OCI-LY3 (cell line): ENCODE results near the gene CNNM1.

Experiments used
- H2AFZ ChIP-seq: fragments of 200-600, 300-600 bp; shearing (Covaris generic); 2 replicates; pipeline ENCODE4 v1.6.0; 2014; ENCODE audit warnings: antibody characterized with exemption, low read depth, low read length
- H3K27ac ChIP-seq: fragments of 200-600, 300-600 bp; sonication (generic); 2 replicates; pipeline ENCODE4 v1.5.1; 2014; ENCODE audit warnings: mild to moderate bottlenecking, low read length, moderate library complexity, mixed read lengths
- H3K27me3 ChIP-seq: fragments of 200-600, 300-600 bp; sonication (generic); 2 replicates; pipeline ENCODE4 v1.6.1; 2014; ENCODE audit warnings: low read depth, low read length, mixed read lengths
- H3K36me3 ChIP-seq: fragments of 200-600, 300-600 bp; sonication (generic); replicated peaks from 2 replicates; pipeline ENCODE3; 2014; ENCODE audit warnings: low read depth, low read length, mixed read lengths
- H3K4me1 ChIP-seq: fragments of 300-600, 200-600 bp; sonication (generic); 2 replicates; pipeline ENCODE4 v1.6.1; 2014; ENCODE audit warnings: low read length, mixed read lengths
- H3K4me2 ChIP-seq: fragments of 200-600, 300-600 bp; sonication (generic); 2 replicates; pipeline ENCODE4 v1.6.1; 2014; ENCODE audit warnings: low read length, mixed read lengths
- H3K4me3 ChIP-seq: fragments of 300-600, 200-600 bp; sonication (generic); 2 replicates; pipeline ENCODE4 v1.5.1; 2014; ENCODE audit warnings: antibody characterized with exemption, mild to moderate bottlenecking, low read length, moderate library complexity
- H3K79me2 ChIP-seq: fragments of 300-600, 200-600 bp; shearing (Covaris generic); 2 replicates; pipeline ENCODE4 v1.6.1; 2014; ENCODE audit warnings: mild to moderate bottlenecking, low read length, mixed read lengths
- H3K9ac ChIP-seq: fragments of 300-600, 200-600 bp; shearing (Covaris generic); 2 replicates; pipeline ENCODE4 v1.6.0; 2014; ENCODE audit warnings: mild to moderate bottlenecking, low read length, moderate library complexity
- H3K9me3 ChIP-seq: fragments of 200-600, 300-600 bp; shearing (Covaris generic); 2 replicates; pipeline ENCODE4 v1.6.1; 2014; ENCODE audit warnings: low read length, mixed read lengths; ENCODE audit not compliant: insufficient read depth
- H4K20me1 ChIP-seq: fragments of 200-600, 300-600 bp; sonication (generic); 2 replicates; pipeline ENCODE4 v1.6.1; 2016; ENCODE audit warnings: low read length, mixed read lengths; ENCODE audit not compliant: insufficient read depth
- CTCF ChIP-seq: fragments of 200-600, 300-600 bp; sonication (generic); IDR thresholded peaks from 2 replicates; pipeline ENCODE4 v1.5.1; 2014; ENCODE audit warnings: antibody characterized with exemption, low read length, low read depth
- EZH2phosphoT487 ChIP-seq: fragments of 200-600 bp; shearing (Covaris generic); IDR thresholded peaks from 2 replicates; pipeline ENCODE4 v1.6.1; 2018; ENCODE audit warnings: antibody characterized with exemption, mixed run types, low read depth

The CNNM1 gene

GRCh38 chr10:99425204-99425603 lies 96.0 kb downstream of the CNNM1 start:
- no peaks in the 10 kb centered on the region for H3K9me3 ChIP-seq
- H3K4me3 ChIP-seq, result no peak overlapping the region
- no peak overlapping the region for H3K4me2 ChIP-seq
- no peak overlapping the region for H3K9ac ChIP-seq
- peaks cover 6% of the 10 kb centered on the region for H3K4me1 ChIP-seq
- no peaks in the 10 kb centered on the region for H3K27me3 ChIP-seq
- no peaks in the 10 kb centered on the region for H4K20me1 ChIP-seq
- H3K79me2 ChIP-seq, result peaks cover 8% of the 10 kb centered on the region
- TF ChIP-seq CTCF (no peak), EZH2phosphoT487 (no peak)
- no peaks in the 10 kb centered on the region for H3K36me3 ChIP-seq
- H2AFZ ChIP-seq, result no peak overlapping the region
- H3K27ac ChIP-seq, result no peak overlapping the region

- Histone ChIP-seq H3K4me1 (peaks cover 9% of the 10 kb centered on the region), H3K27ac (no peak overlapping the region), H3K9me3 (no peaks in the 10 kb centered on the region), H3K9ac (no peak overlapping the region), H3K27me3 (no peaks in the 10 kb centered on the region), H3K4me3 (no peak overlapping the region), H3K36me3 (no peaks in the 10 kb centered on the region), H4K20me1 (no peaks in the 10 kb centered on the region), H2AFZ (no peak overlapping the region), H3K79me2 (peaks cover 16% of the 10 kb centered on the region), H3K4me2 (no peak overlapping the region)
- TF ChIP-seq CTCF, result no peak
- TF ChIP-seq EZH2phosphoT487, result no peak
Observed at GRCh38 chr10:99426689-99427088, 97.5 kb downstream of the CNNM1 start.

GRCh38 chr10:99427566-99428190 lies 98.5 kb downstream of the CNNM1 start:
- peaks cover 12% of the 10 kb centered on the region for H3K4me1 ChIP-seq
- H3K36me3 ChIP-seq, result no peaks in the 10 kb centered on the region
- peaks cover 16% of the 10 kb centered on the region for H3K79me2 ChIP-seq
- H3K9ac ChIP-seq, result no peak overlapping the region
- no peaks in the 10 kb centered on the region for H3K27me3 ChIP-seq
- TF ChIP-seq EZH2phosphoT487 (no peak), CTCF (no peak)
- H3K9me3 ChIP-seq, result no peaks in the 10 kb centered on the region
- H2AFZ ChIP-seq, result no peak overlapping the region
- H3K4me3 ChIP-seq, result no peak overlapping the region
- no peaks in the 10 kb centered on the region for H4K20me1 ChIP-seq
- H3K27ac ChIP-seq, result no peak overlapping the region
- no peak overlapping the region for H3K4me2 ChIP-seq

GRCh38 chr10:99429517-99430095 lies 100.5 kb downstream of the CNNM1 start:
- peak overlapping the region; percentile 82 for H3K4me2 ChIP-seq
- H3K9ac ChIP-seq, result peak overlapping the region; percentile 70
- H3K4me1 ChIP-seq, result peaks cover 12% of the 10 kb centered on the region
- no peaks in the 10 kb centered on the region for H3K36me3 ChIP-seq
- H2AFZ ChIP-seq, result peak overlapping the region; percentile 95; the same call in 1 of the 2 replicates
- H3K27me3 ChIP-seq, result no peaks in the 10 kb centered on the region
- no peak overlapping the region for H3K27ac ChIP-seq
- peak overlapping the region; percentile 92 for H3K4me3 ChIP-seq
- no peaks in the 10 kb centered on the region for H4K20me1 ChIP-seq
- no peaks in the 10 kb centered on the region for H3K9me3 ChIP-seq
- H3K79me2 ChIP-seq, result peaks cover 16% of the 10 kb centered on the region
- TF ChIP-seq CTCF (no peak), EZH2phosphoT487 (no peak)
